ENCODE data around the gene HOXB3.

The HOXB3 gene

DNA sequence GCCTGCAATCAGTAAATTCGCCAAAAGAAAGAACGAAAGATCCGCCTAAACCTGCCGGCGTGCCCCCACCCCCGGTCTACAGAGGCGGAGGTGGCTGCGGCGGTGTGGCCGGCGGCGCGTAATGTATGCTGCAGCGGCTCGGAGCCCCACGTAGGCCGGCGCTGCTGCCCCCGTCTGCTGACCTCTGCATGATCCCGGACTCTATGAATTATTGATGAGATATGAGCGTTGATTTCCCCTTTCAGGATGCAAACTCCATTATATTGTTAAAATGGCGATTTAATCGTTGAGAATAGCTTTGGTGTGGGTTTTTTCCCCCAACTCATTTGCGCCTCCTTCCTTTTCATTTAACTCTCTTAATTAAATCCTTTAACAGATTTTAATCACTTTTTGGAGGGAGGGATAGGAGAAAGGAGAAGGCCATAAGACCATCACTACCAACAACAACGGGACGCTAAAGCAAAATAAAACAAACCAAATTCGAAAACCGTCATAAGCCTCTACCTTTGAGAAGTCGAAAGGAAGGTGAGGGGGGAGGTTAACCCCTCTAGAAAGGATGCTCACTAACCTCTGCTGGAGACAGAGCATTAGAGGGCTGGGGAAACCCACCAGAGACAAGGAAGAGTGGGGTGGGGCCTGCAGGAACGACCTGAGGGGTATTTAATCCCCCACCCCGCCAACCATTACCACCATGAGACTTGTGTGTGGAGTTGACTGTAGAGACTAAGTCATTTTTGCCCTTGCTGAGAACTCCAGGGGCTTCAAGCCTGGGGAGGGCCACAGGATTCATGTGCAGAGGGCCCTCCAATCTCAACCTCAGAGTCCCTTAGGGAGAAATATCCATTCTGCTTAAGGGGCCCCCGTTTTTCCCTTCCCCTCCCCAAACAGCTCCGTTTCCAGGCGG is 3.4 kb downstream of the HOXB3 start:
- DNase-seq (ENCODE audit: low read depth), result no peak

DNA sequence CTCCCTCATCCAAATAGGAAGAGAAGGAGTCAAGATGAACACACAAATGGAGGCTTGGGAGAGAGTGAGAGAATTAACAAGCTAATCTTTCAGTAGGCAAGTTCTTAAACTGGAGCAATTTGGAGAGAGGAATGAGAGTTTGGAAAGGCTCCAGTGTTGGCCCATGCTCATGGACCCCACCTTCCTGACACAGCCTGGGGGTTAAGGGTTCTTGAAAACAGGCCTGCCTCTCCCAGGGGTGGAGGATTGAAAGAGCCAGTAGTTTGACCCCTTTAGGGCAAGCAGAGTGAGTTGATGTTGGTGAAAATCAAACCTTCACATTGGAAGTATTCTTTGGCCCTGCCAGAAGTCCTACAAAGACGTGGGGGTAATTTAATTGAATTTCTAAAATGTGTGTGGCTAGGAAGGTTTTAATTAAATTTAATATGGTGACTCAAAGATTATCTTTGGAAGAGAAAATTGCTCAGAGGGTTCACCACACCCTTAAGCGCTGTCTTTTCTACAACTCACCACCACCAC is 5.8 kb downstream of the HOXB3 start:
- DNase-seq (ENCODE audit: low read depth), result no peak

DNA sequence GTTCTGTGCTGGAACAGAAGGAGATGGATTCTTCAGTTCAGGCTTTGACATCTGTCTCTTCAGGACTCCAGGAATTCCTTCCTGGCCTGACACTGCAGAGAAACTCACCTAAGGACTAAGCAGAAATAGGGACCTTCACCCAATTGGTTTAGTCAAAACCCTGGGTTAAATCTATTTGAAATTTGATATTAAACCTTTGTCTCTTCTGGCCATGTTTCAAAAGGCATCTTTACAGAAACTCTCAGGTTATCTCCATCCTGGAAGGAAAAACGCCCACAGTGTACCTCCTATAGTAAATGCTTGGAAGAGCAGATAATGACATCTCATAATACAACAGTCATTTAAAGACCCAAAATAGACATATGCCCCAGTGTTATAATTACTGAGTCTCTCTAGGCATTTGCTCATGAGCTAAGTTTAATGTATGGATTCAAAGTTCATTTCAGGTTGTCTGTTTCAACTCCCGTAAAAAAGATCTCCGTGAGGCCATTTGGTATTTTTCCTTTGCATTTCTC is 6.3 kb downstream of the HOXB3 start:
- no peak for DNase-seq (ENCODE audit: low read depth)

DNA sequence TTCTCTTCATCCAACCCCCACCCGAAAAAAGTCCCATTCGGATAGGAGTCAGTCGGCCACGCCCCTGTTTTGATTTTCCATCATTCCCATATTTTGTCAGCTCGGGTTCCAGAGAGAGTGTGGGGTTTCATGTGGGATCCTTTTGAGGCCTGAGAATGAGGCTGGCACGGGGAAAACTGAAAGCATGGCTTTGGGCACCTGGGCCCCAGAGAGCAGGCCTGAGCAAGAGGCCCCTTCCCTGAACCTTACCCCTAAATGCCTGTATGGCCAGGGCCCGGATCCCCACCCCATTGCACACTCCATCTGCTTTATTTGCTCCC is 7.3 kb downstream of the HOXB3 start:
- no peak for DNase-seq (ENCODE audit: low read depth)

DNA sequence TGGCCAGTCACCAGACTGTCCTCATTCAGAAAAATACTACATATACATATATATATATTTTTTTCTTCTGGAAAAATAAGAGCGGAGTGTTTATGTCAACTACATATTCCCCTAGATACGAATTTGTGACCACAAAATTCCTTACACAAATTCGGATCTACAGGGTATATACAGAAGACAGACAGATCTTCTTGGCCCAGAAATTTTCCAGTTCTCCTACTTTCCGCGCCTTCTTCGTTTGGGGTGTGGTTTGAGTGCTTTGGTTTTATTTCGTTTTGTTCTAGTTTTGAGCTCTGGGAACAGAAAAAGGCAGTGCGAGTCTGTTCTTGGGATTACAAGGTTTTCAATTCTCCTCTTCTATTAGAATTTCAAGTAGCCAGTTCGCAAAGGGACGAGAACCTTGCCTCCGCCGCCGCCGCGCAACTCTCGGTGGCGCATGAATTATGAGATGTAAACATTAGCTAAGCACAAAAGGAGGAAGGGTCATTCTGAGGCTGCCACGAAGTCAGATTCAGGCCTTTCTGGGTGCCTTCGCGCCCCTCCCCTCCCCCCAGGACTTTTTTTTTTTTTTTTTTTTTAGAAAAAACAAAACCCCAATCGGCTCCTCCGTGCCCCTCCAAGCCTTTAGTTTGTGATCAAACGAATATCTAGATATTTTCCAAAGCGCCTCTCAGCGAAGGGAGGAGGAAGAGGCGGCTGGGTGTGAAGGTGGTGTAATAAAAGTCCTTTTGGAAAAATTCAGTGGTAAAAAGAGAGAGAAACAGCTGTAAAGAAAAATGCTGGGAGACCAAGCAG is 10.1 kb downstream of the HOXB3 start:
- DNase-seq (ENCODE audit: low read depth), result no peak

DNA sequence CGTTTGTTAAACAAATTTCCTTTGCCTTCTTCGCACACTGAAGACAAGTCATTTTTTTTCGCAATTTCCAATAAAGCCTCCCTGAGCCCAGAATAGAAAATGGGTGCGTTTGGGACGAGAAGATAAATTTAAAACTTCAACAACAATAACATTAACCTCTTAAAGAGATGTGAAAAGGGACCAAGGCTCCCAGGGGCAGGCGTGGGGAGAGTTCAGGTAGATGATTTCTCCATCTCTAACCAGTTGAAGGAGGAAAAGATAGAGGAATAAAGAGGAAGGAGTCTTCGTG is 10.6 kb downstream of the HOXB3 start:
- DNase-seq (ENCODE audit: low read depth), result no peak

DNA sequence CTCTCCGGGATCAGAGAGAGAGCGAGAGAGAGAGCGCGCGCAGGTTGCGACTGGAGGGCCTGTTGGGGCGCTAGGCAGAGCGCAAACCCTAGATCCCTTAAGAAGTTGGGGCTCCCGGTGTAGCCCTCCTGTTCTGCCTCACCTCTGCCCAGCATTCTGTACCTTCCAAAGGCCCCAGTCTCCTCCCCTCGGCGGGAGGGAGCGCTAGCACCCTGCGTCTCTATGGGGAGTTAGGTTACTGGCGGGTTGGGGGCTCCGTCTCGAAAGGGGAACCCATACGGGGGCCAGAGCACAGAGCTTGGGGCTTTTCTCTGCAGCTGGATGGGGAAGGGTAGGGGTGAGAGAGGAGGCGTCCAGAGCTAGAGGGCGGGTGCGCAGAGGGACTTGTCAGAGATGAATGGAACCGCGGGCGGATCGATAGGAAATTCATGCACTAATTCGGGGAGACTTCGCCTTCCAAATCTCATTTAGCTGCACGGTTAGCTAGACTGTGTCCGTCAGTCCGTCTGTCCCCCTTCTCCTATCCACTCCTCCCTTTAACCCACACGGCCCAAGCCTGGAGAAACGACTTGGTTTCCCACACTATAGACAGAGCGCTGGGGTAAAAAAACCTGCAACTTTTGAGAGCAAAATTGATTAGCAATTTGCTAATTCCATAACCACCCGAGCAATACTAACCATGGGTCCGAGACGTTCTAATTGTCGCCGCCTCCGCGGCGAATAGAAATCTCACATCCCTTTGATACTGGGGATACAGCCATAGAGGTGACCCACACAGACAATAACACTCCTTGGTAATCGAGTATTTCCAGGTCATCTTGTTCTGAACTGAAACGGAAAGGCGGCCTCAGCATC is 11.2 kb downstream of the HOXB3 start:
- DNase-seq (ENCODE audit: low read depth), result no peak

DNA sequence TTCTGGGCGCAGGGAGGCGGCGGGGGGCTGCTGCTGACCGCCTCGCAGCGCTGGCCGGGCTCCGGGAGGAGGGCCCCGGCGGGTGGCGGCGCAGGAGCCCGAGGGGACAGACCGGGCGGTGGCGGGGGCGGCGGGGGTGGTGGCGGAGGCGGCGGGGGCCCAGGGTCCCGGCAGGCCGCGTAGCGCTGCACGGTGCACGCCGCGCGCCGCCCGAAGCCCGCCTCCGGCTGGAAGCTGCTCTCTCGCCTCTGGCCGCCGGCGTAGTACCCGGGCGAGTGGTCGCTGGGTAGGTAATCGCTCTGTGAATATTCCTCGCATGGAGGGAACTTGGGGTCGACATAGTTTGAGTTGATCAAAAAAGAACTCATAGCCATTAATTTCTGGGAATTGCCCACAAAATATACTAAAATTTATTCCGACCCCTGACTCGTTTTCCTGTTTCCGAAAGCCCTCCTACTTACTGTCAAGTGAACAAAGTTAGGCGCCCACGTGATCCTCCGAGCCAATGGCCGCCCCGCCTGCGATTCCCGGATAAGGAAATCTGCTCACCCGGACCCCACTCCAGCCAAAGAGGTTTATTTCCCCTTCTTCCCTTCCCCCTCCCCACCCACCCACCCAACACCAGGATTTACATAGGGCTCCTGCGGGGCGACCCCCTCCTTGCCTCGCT is 12.0 kb downstream of the HOXB3 start, which contains the start of gene HOXB4:
HOXB4 (minus strand) TSS at position 405 of the 670 bp plus-strand sequence; CDS start at position 374, 31 bp downstream.
- DNase-seq (ENCODE audit: low read depth), result no peak

DNA sequence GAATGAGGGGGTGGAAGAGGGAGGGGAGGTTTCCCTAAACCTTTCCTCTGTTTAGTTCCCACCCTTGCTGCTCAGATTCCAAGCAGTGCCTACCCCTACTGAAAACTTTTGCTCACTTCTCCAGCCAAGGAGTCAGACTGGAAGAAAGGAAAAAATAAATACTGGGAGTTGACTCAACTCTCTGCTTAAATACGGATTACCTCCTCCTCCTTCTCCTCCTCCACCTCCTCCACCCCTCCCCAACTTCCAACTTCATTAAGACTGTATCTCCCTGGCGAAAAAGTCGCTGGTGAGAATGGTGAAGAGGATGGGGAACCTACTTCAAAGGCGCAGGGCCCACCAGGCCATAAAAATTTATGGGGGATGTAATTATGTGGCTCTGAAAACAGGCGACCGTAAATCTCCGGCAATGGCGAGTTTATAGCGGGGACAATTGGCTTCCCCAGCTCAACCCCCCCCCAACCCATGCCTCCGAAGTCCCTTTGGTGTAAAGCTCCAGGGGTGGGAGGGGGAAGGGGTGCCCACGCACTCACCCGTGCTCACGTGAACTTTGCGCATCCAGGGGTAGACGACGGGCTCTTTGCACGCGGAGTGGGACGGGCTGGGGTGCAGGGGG is 12.6 kb downstream of the HOXB3 start:
- no peak for DNase-seq (ENCODE audit: low read depth)

DNA sequence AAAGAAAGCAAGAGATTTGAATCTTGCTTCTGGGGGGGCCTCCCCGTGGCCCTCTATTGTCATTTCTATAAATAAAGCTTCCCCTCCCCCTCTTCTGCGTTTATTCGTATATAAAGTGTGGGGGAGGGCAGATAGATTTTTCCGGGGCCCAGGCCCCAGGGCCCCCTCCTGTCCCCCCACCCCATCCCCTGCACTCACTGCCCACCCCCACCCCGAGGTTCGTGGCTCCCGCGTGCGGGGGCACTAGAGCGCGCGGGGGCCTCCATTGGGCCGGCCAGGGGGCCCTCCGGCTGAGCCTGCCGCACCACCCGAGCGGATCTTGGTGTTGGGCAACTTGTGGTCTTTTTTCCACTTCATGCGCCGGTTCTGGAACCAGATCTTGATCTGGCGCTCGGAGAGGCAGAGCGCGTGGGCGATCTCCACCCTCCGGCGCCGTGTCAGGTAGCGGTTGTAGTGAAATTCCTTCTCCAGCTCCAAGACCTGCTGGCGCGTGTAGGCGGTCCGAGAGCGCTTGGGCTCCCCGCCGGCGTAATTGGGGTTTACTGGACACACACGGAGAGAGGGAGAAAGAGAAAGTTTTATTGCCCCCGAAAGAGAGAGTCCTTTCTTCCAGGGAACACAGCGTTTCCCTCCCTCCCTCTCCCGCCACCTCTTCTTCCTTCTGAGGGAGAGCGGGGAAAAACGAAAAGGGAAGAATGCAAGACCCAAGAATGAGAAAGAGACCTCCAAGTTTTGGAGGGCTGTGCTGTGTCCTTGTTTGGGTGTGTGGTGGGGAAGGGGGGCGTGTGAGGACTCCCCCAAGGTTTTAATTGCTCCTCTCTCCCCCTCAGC is 13.3 kb downstream of the HOXB3 start:
- DNase-seq (ENCODE audit: low read depth), result no peak

DNA sequence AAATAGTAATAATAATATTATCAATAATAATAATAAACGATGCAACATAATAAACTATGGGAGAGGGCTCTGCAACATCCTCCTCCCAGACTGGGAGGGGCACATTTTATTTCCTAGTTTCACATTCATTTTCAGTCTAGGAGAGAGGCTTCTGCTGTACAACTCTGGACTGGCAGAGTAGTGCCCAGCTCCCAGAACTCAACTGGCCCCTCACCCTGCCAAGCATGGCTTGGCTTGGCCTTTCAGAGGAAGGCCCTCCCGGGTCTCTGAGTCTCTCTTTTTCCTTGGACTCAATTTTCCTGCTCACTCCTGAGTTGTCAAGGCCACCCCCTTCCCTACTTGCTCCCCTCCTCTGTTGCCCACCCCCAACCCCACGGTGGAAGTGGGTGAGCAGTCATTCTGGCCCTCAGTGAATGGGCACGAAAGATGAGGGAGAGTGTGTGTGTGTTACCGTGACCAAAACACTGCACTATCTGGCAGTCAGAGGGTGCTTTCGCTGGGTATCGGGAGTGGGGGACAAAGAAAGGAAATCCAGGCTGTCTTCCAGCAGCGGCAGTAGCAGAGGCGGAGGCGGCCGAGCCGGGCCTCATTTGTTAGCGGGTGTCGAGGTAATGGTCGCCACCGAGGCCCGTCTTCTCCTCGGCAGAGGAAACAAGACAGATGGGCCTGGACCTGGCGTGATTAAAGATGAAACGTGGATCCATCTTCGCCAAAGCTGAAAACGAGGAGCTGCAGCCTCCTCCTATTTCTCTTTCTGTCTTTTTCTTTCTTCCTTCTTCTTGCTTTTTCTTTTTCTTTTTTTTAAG is 14.2 kb downstream of the HOXB3 start:
- no peak for DNase-seq (ENCODE audit: low read depth)

DNA sequence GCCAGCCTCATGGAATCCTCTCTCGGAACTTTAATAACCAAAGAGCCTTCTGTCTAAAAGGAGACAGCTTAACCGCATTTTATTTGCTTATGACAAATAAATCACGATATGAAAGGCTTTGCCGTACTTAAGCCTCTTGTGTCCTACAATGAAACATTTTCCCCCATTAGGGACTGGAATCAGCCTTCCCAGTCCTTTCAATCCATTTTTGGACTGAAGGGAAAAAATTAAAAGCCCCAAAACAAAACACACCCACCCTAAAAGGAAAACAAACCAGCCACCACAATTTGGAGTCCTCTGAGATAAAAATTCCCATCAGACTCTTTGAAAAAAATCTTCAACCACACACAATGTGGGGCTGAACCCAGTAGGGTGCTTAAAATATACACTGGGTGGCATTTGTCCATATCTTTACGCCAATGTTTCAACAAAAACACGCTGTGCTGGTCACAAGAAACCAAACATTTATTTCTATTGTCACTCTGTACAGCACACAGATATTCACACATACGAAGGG is 14.9 kb downstream of the HOXB3 start:
- DNase-seq (ENCODE audit: low read depth), result no peak

DNA sequence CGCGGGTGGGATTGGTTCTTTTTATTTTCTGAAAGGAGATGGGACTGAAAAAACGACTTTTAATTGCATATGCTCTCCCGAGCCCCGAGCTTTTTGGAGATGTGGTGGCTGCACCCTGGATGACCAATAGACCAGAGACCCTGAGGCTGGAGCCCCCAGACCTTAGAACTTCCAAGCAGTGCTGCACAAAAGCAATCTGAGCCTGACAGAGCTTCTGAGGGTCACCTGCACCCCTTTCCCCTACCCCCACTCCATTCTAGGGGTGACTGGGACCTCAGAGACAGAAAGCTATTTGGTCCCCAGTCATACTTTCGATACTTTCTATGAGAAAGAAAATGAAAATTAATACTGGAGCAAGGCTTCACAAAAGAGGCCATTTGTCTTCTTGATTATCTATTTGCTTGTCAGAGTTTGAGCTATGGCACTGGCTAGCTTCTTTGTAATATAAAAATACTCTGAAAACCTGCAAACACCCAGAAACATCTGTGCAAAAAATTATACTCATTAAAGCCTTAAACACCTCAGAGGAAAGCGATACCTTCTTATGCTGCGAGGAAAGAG is 15.5 kb downstream of the HOXB3 start:
- no peak for DNase-seq (ENCODE audit: low read depth)

DNA sequence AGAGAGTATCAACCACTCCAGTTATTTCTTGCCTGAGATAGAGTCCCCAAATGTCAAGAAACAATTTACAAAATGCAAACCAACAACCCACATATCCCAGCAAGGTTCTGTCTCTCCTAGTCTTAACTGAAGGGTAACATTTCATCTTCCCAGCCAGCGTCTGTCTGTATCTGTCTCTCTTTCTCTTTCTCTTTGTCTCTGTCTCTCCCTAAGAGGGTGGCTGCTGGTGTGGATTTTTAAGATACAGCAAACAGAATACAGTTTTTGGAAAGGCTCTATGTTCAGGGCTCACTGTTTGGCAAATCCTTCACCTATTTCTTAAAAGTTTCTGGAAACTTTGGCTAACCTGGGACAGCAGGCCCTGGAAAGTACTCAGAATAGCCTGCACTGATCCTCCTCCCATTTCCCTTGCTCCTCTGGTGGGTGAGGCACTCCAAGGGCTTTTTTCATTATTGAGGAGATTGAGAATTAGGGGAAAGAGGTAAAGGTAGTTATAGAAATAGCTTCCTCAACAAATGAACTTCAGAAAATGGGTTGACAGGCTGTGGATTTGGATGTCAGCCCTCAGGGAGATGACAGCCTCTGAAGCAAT is 18.1 kb downstream of the HOXB3 start:
- no peak for DNase-seq (ENCODE audit: low read depth)

DNA sequence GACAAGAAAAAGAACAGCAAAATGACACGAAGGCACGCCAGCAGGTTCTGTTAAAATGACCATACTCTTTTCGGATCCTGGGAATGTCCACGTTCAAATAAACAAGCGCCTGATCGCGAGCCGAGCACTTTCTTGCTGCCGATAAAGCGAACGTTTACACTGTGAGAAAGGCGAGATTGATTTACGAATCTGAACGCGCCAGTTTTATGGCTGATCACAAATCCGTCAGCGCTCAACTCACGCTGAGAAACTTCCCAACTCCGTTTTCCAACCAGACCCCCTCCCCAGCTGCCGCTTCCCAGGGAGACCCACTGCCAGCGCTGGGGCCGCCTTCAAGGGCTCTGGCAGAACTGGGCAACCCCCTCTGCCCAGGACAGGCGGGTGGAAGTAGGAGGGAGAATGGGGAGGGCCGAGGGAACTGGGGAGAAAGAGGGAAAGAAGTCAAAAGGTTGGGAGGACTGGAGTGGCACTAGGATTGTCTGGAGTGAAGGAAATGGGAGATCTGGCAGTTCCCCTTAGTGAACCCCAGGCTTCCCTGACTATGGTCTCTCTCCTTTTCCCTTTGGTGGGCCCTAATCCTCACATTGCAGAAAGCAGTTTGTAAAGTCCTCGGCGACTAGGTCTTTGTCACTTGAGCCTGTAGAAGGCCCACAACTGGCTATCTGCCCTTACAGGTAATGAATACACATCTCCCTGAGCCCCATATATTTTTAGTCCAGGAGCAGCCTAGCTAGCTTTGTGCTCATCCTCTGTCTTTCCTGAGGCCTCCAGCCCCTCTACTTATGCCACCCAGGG is 18.8 kb downstream of the HOXB3 start:
- DNase-seq (ENCODE audit: low read depth), result no peak

DNA sequence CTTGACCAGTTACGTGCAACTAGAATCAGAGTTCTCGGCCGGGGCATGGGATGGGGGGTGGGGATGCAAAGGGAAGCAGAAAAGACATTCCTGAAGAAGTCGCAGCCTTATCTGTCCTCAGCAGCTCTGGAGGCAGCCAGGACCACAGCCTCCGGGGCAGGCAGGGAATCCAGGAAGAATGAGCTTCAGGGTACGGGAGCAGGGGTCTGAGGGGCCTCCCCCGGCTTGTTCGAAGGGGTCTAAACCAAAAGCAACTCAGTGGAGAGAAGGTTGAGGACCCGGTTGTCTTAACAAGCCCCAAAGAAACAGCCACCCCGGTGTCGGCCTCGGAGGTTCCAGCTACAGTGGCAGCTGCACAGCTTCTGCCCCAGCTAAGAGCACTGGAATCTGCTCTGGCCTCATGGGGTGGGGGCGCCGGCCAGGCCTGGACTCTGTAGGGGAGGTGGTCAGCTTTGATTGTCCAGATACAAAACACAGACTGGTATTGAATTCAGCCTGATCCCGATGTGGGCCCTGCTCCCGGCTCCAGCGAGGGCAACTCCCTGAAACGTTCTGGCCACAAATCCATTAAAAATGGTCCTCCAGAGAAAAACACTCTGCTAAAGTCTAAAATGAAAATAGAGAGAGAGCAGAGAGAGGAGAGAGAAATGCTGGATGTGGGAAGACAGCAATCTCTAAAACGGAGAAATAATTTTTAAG is 19.6 kb downstream of the HOXB3 start:
- DNase-seq (ENCODE audit: low read depth), result no peak

All from activated T-cell treated with anti-CD3 and anti-CD28 coated beads for 1 hour (primary cell).